ENCODE measurements around the gene EHD4.

EHD4 gene

DNA sequence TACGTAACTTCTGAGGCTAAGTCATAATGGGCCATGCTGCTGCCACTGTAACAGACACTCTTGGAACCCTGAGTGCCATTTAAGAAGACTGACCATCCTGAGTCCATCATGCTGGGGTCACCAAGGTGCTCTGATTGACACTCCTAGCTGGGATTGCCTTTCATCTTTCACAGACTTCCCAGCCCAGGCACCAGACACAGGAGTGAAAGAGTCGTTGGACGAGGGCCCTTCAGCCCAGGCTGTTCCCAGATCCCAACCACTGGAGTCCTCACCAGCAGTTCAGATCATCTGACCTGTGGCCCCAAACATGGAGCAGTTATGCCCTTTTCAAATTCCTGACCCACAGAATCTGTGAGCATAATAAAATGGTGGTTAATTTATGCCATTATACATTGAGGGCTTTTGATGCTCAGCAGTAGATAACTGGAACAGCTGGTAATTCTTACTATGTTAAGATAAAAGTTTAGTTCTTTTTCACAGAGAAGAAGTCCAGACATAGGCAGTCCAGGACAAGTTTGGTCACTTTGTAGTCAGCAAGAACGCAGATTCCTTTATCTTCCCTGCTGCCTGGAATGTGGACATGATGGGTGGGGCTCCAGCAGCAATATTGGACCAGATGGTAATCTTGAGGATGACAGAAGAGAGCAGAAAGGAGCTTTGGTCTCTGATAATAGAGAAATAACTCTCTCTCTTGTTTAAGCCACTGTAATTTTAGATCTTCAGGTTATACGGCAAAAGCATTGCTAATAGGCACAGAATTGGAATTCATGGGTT, 7.3 kb upstream of the EHD4 start:
- no peak for TF ChIP-seq ZEB2 (tag by site-specific recombination; IDR thresholded peaks at IDR 0.05)
- TF ChIP-seq ZNF514 (tag by site-specific recombination; IDR thresholded peaks at IDR 0.05), result no peak
- no peak for TF ChIP-seq ZNF776 (tag by site-specific recombination; IDR thresholded peaks at IDR 0.05; ENCODE audit: borderline replicate concordance)
- TF ChIP-seq, protein P1, sequence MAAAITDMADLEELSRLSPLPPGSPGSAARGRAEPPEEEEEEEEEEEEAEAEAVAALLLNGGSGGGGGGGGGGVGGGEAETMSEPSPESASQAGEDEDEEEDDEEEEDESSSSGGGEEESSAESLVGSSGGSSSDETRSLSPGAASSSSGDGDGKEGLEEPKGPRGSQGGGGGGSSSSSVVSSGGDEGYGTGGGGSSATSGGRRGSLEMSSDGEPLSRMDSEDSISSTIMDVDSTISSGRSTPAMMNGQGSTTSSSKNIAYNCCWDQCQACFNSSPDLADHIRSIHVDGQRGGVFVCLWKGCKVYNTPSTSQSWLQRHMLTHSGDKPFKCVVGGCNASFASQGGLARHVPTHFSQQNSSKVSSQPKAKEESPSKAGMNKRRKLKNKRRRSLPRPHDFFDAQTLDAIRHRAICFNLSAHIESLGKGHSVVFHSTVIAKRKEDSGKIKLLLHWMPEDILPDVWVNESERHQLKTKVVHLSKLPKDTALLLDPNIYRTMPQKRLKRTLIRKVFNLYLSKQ (tag by site-specific recombination; IDR thresholded peaks at IDR 0.05; ENCODE audit: borderline replicate concordance), result no peak
- no peak for TF ChIP-seq GLI4 (tag by site-specific recombination; IDR thresholded peaks at IDR 0.05)
- TF ChIP-seq, protein P2, sequence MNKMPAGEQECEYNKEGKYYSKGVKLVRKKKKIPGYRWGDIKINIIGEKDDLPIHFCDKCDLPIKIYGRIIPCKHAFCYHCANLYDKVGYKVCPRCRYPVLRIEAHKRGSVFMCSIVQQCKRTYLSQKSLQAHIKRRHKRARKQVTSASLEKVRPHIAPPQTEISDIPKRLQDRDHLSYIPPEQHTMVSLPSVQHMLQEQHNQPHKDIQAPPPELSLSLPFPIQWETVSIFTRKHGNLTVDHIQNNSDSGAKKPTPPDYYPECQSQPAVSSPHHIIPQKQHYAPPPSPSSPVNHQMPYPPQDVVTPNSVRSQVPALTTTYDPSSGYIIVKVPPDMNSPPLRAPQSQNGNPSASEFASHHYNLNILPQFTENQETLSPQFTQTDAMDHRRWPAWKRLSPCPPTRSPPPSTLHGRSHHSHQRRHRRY (tag by site-specific recombination; IDR thresholded peaks at IDR 0.05), result no peak
- TF ChIP-seq, protein P3, sequence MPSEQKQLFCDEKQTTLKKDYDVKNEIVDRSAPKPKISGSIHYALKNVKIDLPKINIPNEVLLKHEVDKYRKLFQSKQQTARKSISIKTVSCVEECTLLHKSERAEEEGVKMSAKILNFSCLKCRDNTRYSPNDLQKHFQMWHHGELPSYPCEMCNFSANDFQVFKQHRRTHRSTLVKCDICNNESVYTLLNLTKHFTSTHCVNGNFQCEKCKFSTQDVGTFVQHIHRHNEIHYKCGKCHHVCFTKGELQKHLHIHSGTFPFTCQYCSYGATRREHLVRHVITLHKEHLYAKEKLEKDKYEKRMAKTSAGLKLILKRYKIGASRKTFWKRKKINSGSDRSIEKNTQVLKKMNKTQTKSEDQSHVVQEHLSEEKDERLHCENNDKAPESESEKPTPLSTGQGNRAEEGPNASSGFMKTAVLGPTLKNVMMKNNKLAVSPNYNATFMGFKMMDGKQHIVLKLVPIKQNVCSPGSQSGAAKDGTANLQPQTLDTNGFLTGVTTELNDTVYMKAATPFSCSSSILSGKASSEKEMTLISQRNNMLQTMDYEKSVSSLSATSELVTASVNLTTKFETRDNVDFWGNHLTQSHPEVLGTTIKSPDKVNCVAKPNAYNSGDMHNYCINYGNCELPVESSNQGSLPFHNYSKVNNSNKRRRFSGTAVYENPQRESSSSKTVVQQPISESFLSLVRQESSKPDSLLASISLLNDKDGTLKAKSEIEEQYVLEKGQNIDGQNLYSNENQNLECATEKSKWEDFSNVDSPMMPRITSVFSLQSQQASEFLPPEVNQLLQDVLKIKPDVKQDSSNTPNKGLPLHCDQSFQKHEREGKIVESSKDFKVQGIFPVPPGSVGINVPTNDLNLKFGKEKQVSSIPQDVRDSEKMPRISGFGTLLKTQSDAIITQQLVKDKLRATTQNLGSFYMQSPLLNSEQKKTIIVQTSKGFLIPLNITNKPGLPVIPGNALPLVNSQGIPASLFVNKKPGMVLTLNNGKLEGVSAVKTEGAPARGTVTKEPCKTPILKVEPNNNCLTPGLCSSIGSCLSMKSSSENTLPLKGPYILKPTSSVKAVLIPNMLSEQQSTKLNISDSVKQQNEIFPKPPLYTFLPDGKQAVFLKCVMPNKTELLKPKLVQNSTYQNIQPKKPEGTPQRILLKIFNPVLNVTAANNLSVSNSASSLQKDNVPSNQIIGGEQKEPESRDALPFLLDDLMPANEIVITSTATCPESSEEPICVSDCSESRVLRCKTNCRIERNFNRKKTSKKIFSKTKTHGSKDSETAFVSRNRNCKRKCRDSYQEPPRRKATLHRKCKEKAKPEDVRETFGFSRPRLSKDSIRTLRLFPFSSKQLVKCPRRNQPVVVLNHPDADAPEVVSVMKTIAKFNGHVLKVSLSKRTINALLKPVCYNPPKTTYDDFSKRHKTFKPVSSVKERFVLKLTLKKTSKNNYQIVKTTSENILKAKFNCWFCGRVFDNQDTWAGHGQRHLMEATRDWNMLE (tag by site-specific recombination; conservative IDR thresholded peaks at IDR 0.05; ENCODE audit: low read depth), result no peak
- TF ChIP-seq, protein P4, sequence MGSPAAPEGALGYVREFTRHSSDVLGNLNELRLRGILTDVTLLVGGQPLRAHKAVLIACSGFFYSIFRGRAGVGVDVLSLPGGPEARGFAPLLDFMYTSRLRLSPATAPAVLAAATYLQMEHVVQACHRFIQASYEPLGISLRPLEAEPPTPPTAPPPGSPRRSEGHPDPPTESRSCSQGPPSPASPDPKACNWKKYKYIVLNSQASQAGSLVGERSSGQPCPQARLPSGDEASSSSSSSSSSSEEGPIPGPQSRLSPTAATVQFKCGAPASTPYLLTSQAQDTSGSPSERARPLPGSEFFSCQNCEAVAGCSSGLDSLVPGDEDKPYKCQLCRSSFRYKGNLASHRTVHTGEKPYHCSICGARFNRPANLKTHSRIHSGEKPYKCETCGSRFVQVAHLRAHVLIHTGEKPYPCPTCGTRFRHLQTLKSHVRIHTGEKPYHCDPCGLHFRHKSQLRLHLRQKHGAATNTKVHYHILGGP (tag by site-specific recombination; IDR thresholded peaks at IDR 0.05), result no peak
- TF ChIP-seq, protein P5, sequence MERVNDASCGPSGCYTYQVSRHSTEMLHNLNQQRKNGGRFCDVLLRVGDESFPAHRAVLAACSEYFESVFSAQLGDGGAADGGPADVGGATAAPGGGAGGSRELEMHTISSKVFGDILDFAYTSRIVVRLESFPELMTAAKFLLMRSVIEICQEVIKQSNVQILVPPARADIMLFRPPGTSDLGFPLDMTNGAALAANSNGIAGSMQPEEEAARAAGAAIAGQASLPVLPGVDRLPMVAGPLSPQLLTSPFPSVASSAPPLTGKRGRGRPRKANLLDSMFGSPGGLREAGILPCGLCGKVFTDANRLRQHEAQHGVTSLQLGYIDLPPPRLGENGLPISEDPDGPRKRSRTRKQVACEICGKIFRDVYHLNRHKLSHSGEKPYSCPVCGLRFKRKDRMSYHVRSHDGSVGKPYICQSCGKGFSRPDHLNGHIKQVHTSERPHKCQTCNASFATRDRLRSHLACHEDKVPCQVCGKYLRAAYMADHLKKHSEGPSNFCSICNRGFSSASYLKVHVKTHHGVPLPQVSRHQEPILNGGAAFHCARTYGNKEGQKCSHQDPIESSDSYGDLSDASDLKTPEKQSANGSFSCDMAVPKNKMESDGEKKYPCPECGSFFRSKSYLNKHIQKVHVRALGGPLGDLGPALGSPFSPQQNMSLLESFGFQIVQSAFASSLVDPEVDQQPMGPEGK (tag by site-specific recombination; IDR thresholded peaks at IDR 0.05), result no peak
- TF ChIP-seq ZNF837 (tag by site-specific recombination; IDR thresholded peaks at IDR 0.05), result no peak
- TF ChIP-seq, protein P6, sequence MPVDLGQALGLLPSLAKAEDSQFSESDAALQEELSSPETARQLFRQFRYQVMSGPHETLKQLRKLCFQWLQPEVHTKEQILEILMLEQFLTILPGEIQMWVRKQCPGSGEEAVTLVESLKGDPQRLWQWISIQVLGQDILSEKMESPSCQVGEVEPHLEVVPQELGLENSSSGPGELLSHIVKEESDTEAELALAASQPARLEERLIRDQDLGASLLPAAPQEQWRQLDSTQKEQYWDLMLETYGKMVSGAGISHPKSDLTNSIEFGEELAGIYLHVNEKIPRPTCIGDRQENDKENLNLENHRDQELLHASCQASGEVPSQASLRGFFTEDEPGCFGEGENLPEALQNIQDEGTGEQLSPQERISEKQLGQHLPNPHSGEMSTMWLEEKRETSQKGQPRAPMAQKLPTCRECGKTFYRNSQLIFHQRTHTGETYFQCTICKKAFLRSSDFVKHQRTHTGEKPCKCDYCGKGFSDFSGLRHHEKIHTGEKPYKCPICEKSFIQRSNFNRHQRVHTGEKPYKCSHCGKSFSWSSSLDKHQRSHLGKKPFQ (tag by site-specific recombination; IDR thresholded peaks at IDR 0.05), result no peak
- TF ChIP-seq, protein P7, sequence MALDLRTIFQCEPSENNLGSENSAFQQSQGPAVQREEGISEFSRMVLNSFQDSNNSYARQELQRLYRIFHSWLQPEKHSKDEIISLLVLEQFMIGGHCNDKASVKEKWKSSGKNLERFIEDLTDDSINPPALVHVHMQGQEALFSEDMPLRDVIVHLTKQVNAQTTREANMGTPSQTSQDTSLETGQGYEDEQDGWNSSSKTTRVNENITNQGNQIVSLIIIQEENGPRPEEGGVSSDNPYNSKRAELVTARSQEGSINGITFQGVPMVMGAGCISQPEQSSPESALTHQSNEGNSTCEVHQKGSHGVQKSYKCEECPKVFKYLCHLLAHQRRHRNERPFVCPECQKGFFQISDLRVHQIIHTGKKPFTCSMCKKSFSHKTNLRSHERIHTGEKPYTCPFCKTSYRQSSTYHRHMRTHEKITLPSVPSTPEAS (tag by site-specific recombination; IDR thresholded peaks at IDR 0.05), result no peak
- TF ChIP-seq RBAK (tag by site-specific recombination; IDR thresholded peaks at IDR 0.05), result no peak
- no peak for TF ChIP-seq ZFP41 (tag by site-specific recombination; IDR thresholded peaks at IDR 0.05; ENCODE audit: borderline replicate concordance)
- no peak for TF ChIP-seq ZNF239 (tag by site-specific recombination; IDR thresholded peaks at IDR 0.05)
- TF ChIP-seq ZNF23 (tag by site-specific recombination; IDR thresholded peaks at IDR 0.05; ENCODE audit: borderline replicate concordance), result no peak
- TF ChIP-seq, protein P8, sequence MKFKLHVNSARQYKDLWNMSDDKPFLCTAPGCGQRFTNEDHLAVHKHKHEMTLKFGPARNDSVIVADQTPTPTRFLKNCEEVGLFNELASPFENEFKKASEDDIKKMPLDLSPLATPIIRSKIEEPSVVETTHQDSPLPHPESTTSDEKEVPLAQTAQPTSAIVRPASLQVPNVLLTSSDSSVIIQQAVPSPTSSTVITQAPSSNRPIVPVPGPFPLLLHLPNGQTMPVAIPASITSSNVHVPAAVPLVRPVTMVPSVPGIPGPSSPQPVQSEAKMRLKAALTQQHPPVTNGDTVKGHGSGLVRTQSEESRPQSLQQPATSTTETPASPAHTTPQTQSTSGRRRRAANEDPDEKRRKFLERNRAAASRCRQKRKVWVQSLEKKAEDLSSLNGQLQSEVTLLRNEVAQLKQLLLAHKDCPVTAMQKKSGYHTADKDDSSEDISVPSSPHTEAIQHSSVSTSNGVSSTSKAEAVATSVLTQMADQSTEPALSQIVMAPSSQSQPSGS (tag by site-specific recombination; IDR thresholded peaks at IDR 0.05; ENCODE audit: low read depth), result no peak
- POLR2A ChIA-PET, result no interaction called here
- H3K27ac ChIP-seq (ENCODE audit: extremely low read depth, low read depth, low read length), result no peak overlapping the region
- no peaks in the 10 kb centered on the region for H3K9me3 ChIP-seq (ENCODE audit: control insufficient read depth, insufficient read depth, low read depth, low read length)
- no peaks in the 10 kb centered on the region for H3K4me1 ChIP-seq (ENCODE audit: control insufficient read depth, insufficient read depth, low read length)
- no peak overlapping the region for H3K4me3 ChIP-seq (ENCODE audit: low read depth, low read length)
- H3K36me3 ChIP-seq (ENCODE audit: control insufficient read depth in 2 of 2, insufficient read depth in 1 of 2, low read length in 2 of 2), result no peaks in the 10 kb centered on the region
- CTCF ChIA-PET, result interaction anchor here (0.6 kb wide), 2 partner anchors 29 to 652 kb away, joined by 3 read pairs; no protein-coding TSS in a partner anchor

Measured in HEK293 (cell line).